Activated CD4-positive, alpha-beta memory T cell treated with anti-CD3 and anti-CD28 coated beads for 36 hours (primary cell): ENCODE measurements around the gene CTNND2. TPM values are rescaled to one million over a fixed set of nuclear protein-coding genes. Genes with fewer than 3 reads are reported as not detected.

ENCODE experiments used
- CTCF ChIA-PET: fragments of 350-600 bp; sonication (Branson Sonifier 250); formaldehyde crosslinking; loops from one replicate; lab custom pipeline; 2021; ENCODE audit warnings: antibody characterized with exemption, inconsistent platforms; lab: Charles Lee
- POLR2A ChIA-PET: fragments of 350-600 bp; sonication (Branson Sonifier 250); formaldehyde crosslinking; loops from one replicate; lab custom pipeline; 2021; ENCODE audit warnings: antibody characterized with exemption; lab: Charles Lee
- DNase-seq: peaks from one replicate; pipeline ENCODE4 v3.0.0-alpha.2; 2020
- H3K27ac Mint-ChIP-seq: one replicate; pipeline ENCODE4 v1.8.0; 2021; ENCODE audit warnings: mixed read lengths
- H3K27me3 Mint-ChIP-seq: one replicate; pipeline ENCODE4 v1.8.0; 2021; ENCODE audit warnings: mixed read lengths
- H3K36me3 Mint-ChIP-seq: one replicate; pipeline ENCODE4 v1.8.0; 2021; ENCODE audit warnings: mixed read lengths
- H3K4me1 Mint-ChIP-seq: one replicate; pipeline ENCODE4 v1.8.0; 2021; ENCODE audit warnings: low read depth, mixed read lengths
- H3K4me3 Mint-ChIP-seq: one replicate; pipeline ENCODE4 v1.8.0; 2021; ENCODE audit warnings: mild to moderate bottlenecking, mixed read lengths
- H3K9me3 Mint-ChIP-seq: one replicate; pipeline ENCODE4 v1.8.0; 2021; ENCODE audit warnings: mixed read lengths
- intact Hi-C: fragments of 100-400 bp; cut with micrococcal nuclease; formaldehyde crosslinking; loops from one replicate; pipeline ENCODE4 v1.15.1; 2023
- total RNA-seq, 2 experiments: library from RNA; stranded (reverse); gene quantifications; one replicate each; pipeline ENCODE4 v1.2.3, GENCODE V29; 2021

Gene CTNND2
- total RNA-seq, 2 experiments from 2014 or later: not detected

GRCh38 chr5:11801061-11801460 is 103.2 kb downstream of the CTNND2 start:
- intact Hi-C loops: no loop called here
- no peaks in the 10 kb centered on the region for H3K27me3 Mint-ChIP-seq
- no peak overlapping the region for H3K27ac Mint-ChIP-seq
- H3K4me1 Mint-ChIP-seq: no peaks in the 10 kb centered on the region
- DNase-seq: no peak
- H3K9me3 Mint-ChIP-seq: no peaks in the 10 kb centered on the region
- CTCF ChIA-PET: no interaction called here
- no peak overlapping the region for H3K4me3 Mint-ChIP-seq
- no peaks in the 10 kb centered on the region for H3K36me3 Mint-ChIP-seq
- POLR2A ChIA-PET: no interaction called here

GRCh38 chr5:11797132-11797531 is 107.1 kb downstream of the CTNND2 start:
- POLR2A ChIA-PET: no interaction called here
- H3K27me3 Mint-ChIP-seq: no peaks in the 10 kb centered on the region

GRCh38 chr5:11793396-11793795 is 110.8 kb downstream of the CTNND2 start:
- no peaks in the 10 kb centered on the region for H3K27me3 Mint-ChIP-seq
- H3K4me1 Mint-ChIP-seq: no peaks in the 10 kb centered on the region
- peaks cover 4% of the 10 kb centered on the region for H3K9me3 Mint-ChIP-seq
- no peak overlapping the region for H3K4me3 Mint-ChIP-seq
- intact Hi-C loops: no loop called here
- H3K27ac Mint-ChIP-seq: no peak overlapping the region
- CTCF ChIA-PET: no interaction called here
- DNase-seq: no peak
- no peaks in the 10 kb centered on the region for H3K36me3 Mint-ChIP-seq
- POLR2A ChIA-PET: no interaction called here

More at GRCh38 chr5:11797132-11797531, 107.1 kb downstream of the CTNND2 start:
- DNase-seq: no peak
- CTCF ChIA-PET: no interaction called here
- Mint-ChIP-seq H3K9me3 (peaks cover 4% of the 10 kb centered on the region), H3K27ac (no peak overlapping the region), H3K4me1 (no peaks in the 10 kb centered on the region), H3K4me3 (no peak overlapping the region), H3K36me3 (no peaks in the 10 kb centered on the region)
- intact Hi-C loops: no loop called here

- Mint-ChIP-seq H3K9me3 (peaks cover 4% of the 10 kb centered on the region), H3K27ac (no peak overlapping the region), H3K4me3 (no peak overlapping the region), H3K4me1 (no peaks in the 10 kb centered on the region), H3K27me3 (no peaks in the 10 kb centered on the region), H3K36me3 (no peaks in the 10 kb centered on the region)
- no peak for DNase-seq
- intact Hi-C loops: no loop called here
- CTCF ChIA-PET: no interaction called here
- POLR2A ChIA-PET: no interaction called here
These were observed 111.6 kb downstream of the CTNND2 start for GRCh38 chr5:11792621-11793020.

- Mint-ChIP-seq H3K4me3 (no peak overlapping the region), H3K9me3 (peaks cover 4% of the 10 kb centered on the region), H3K36me3 (no peaks in the 10 kb centered on the region), H3K27me3 (no peaks in the 10 kb centered on the region), H3K27ac (no peak overlapping the region), H3K4me1 (no peaks in the 10 kb centered on the region)
- intact Hi-C loops: no loop called here
- ChIA-PET POLR2A (no interaction called here), CTCF (no interaction called here)
- no peak for DNase-seq
These were observed 112.5 kb downstream of the CTNND2 start for GRCh38 chr5:11791792-11792191.

GRCh38 chr5:11790201-11790600 is 114.0 kb downstream of the CTNND2 start:
- H3K27me3 Mint-ChIP-seq: no peaks in the 10 kb centered on the region
- no peak for DNase-seq
- H3K9me3 Mint-ChIP-seq: peaks cover 4% of the 10 kb centered on the region
- POLR2A ChIA-PET: no interaction called here
- H3K4me1 Mint-ChIP-seq: no peaks in the 10 kb centered on the region
- H3K27ac Mint-ChIP-seq: no peak overlapping the region
- CTCF ChIA-PET: no interaction called here
- intact Hi-C loops: no loop called here
- no peak overlapping the region for H3K4me3 Mint-ChIP-seq
- H3K36me3 Mint-ChIP-seq: no peaks in the 10 kb centered on the region

GRCh38 chr5:11785771-11786352 is 118.4 kb downstream of the CTNND2 start:
- H3K9me3 Mint-ChIP-seq: peaks cover 5% of the 10 kb centered on the region
- CTCF ChIA-PET: no interaction called here
- intact Hi-C loops: no loop called here
- no peaks in the 10 kb centered on the region for H3K4me1 Mint-ChIP-seq
- H3K36me3 Mint-ChIP-seq: no peaks in the 10 kb centered on the region
- no peak overlapping the region for H3K27ac Mint-ChIP-seq
- POLR2A ChIA-PET: no interaction called here
- H3K4me3 Mint-ChIP-seq: no peak overlapping the region
- no peak for DNase-seq
- no peaks in the 10 kb centered on the region for H3K27me3 Mint-ChIP-seq

GRCh38 chr5:11780641-11781345 is 123.5 kb downstream of the CTNND2 start:
- ChIA-PET POLR2A (no interaction called here), CTCF (no interaction called here)
- no peak overlapping the region for H3K27ac Mint-ChIP-seq
- no peaks in the 10 kb centered on the region for H3K27me3 Mint-ChIP-seq
- DNase-seq: no peak
- no peaks in the 10 kb centered on the region for H3K36me3 Mint-ChIP-seq
- intact Hi-C loops: no loop called here
- no peaks in the 10 kb centered on the region for H3K4me1 Mint-ChIP-seq
- peaks cover 9% of the 10 kb centered on the region for H3K9me3 Mint-ChIP-seq
- no peak overlapping the region for H3K4me3 Mint-ChIP-seq

GRCh38 chr5:11777096-11777495 is 127.2 kb downstream of the CTNND2 start:
- Mint-ChIP-seq H3K4me1 (no peaks in the 10 kb centered on the region), H3K27me3 (no peaks in the 10 kb centered on the region), H3K9me3 (peaks cover 15% of the 10 kb centered on the region), H3K4me3 (no peak overlapping the region), H3K27ac (no peak overlapping the region), H3K36me3 (no peaks in the 10 kb centered on the region)
- POLR2A ChIA-PET: no interaction called here
- intact Hi-C loops: no loop called here
- DNase-seq: no peak
- CTCF ChIA-PET: no interaction called here

GRCh38 chr5:11770310-11770709 is 133.9 kb downstream of the CTNND2 start:
- Mint-ChIP-seq H3K9me3 (peaks cover 9% of the 10 kb centered on the region), H3K4me3 (no peak overlapping the region), H3K27me3 (no peaks in the 10 kb centered on the region), H3K27ac (no peak overlapping the region), H3K4me1 (no peaks in the 10 kb centered on the region), H3K36me3 (no peaks in the 10 kb centered on the region)
- ChIA-PET CTCF (no interaction called here), POLR2A (no interaction called here)
- intact Hi-C loops: no loop called here
- no peak for DNase-seq

- no peaks in the 10 kb centered on the region for H3K27me3 Mint-ChIP-seq
- POLR2A ChIA-PET: no interaction called here
- no peaks in the 10 kb centered on the region for H3K36me3 Mint-ChIP-seq
- DNase-seq: no peak
- intact Hi-C loops: no loop called here
- H3K4me3 Mint-ChIP-seq: no peak overlapping the region
- H3K27ac Mint-ChIP-seq: no peak overlapping the region
- no peaks in the 10 kb centered on the region for H3K4me1 Mint-ChIP-seq
- CTCF ChIA-PET: no interaction called here
- H3K9me3 Mint-ChIP-seq: peaks cover 17% of the 10 kb centered on the region
These were observed 143.2 kb downstream of the CTNND2 start for GRCh38 chr5:11760934-11761603.

- ChIA-PET POLR2A (no interaction called here), CTCF (no interaction called here)
- Mint-ChIP-seq H3K9me3 (peaks cover 13% of the 10 kb centered on the region), H3K36me3 (no peaks in the 10 kb centered on the region), H3K4me1 (no peaks in the 10 kb centered on the region), H3K27me3 (no peaks in the 10 kb centered on the region), H3K4me3 (no peak overlapping the region), H3K27ac (no peak overlapping the region)
- intact Hi-C loops: no loop called here
- no peak for DNase-seq
These were observed 145.9 kb downstream of the CTNND2 start for GRCh38 chr5:11758321-11758720.

GRCh38 chr5:11757661-11758060 is 146.6 kb downstream of the CTNND2 start:
- Mint-ChIP-seq H3K27ac (no peak overlapping the region), H3K4me1 (no peaks in the 10 kb centered on the region), H3K36me3 (no peaks in the 10 kb centered on the region), H3K9me3 (peaks cover 8% of the 10 kb centered on the region), H3K4me3 (no peak overlapping the region), H3K27me3 (no peaks in the 10 kb centered on the region)
- intact Hi-C loops: no loop called here
- ChIA-PET POLR2A (no interaction called here), CTCF (no interaction called here)
- no peak for DNase-seq
